Adrenal gland (tissue), 5 donors: Measurements from ENCODE around the gene TMEM150C.

Experiments
- POLR2A ChIP-seq, 2 donors: fragments of 450-650 bp; IDR thresholded peaks; one replicate each; pipeline ENCODE4 v1.6.1; 2017; ENCODE audit warnings: antibody characterized with exemption in 2 of 2, mild to moderate bottlenecking in 2 of 2, moderate library complexity in 1 of 2
- TF ChIP-seq, protein P1 (sequence below), 6 experiments: fragments of 450-650 bp in 4 of 6; fragments of 200-600 bp in 2 of 6; sonication (generic) in 1 of 6; IDR thresholded peaks; 1 replicate in 5 of 6; 2 replicates in 1 of 6; pipeline versions ENCODE4 v1.5.1 to v1.8.0; 2016 to 2021; ENCODE audit warnings: antibody characterized with exemption in 6 of 6, mild to moderate bottlenecking in 2 of 6, moderate library complexity in 1 of 6
- donor health status: DM: no; HTN: no; CAD: no.

DNA sequence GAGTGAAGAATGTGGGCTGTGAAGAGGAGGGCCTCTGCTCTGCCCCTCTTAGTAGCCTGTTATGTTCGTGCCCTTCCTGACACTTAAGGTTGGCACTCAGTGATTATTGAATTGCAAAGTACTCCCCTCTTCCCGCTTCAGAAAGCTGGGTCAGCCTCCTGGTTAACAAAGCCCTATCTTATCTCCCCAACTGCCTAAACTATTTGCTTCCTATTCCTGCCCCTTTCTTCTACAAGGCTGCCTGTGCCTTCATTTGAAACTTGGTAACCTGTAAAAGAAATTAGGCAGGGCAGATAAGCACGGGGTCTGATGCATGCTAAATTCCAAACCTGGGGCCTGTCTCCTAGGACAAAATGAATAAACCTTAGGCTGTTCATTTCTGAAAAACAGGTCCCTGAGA is 23.1 kb upstream of the TMEM150C start:
- TF ChIP-seq, protein P1, sequence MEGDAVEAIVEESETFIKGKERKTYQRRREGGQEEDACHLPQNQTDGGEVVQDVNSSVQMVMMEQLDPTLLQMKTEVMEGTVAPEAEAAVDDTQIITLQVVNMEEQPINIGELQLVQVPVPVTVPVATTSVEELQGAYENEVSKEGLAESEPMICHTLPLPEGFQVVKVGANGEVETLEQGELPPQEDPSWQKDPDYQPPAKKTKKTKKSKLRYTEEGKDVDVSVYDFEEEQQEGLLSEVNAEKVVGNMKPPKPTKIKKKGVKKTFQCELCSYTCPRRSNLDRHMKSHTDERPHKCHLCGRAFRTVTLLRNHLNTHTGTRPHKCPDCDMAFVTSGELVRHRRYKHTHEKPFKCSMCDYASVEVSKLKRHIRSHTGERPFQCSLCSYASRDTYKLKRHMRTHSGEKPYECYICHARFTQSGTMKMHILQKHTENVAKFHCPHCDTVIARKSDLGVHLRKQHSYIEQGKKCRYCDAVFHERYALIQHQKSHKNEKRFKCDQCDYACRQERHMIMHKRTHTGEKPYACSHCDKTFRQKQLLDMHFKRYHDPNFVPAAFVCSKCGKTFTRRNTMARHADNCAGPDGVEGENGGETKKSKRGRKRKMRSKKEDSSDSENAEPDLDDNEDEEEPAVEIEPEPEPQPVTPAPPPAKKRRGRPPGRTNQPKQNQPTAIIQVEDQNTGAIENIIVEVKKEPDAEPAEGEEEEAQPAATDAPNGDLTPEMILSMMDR (IDR thresholded peaks at IDR 0.05): no peak
- TF ChIP-seq POLR2A (IDR thresholded peaks at IDR 0.05): no peak
